Aorta (tissue), 5 donors: ENCODE data around the gene YKT6. TPM values are rescaled to one million over a fixed set of nuclear protein-coding genes. Genes with fewer than 3 reads are reported as not detected.

Experiments used
- ATAC-seq: fragments of 200-7000 bp; cut with Tn5 transposase; one replicate; pipeline ENCODE4 v1.9.1; 2022; ENCODE audit warnings: moderate library complexity; ENCODE audit not compliant: low FRiP score
- DNase-seq, 2 donors: peaks; one replicate each; pipeline ENCODE4 v3.0.0-alpha.2; 2020
- H3K27ac ChIP-seq, 2 donors: one replicate each; pipeline ENCODE4 v1.5.1; 2013; ENCODE audit warnings: low read length in 2 of 2, mild to moderate bottlenecking in 2 of 2, moderate library complexity in 2 of 2, control low read depth in 1 of 2, inconsistent platforms in 1 of 2, low read depth in 1 of 2
- H3K27me3 ChIP-seq, 2 donors: one replicate each; pipeline ENCODE4 v1.6.1; 2013; ENCODE audit warnings: control low read depth in 1 of 2, low read length in 1 of 2, mild to moderate bottlenecking in 1 of 2, moderate library complexity in 1 of 2; ENCODE audit not compliant: insufficient read depth in 2 of 2, control insufficient read depth in 1 of 2
- H3K36me3 ChIP-seq, 2 donors: one replicate each; pipeline ENCODE4 v1.6.1; 2013; ENCODE audit warnings: control low read depth in 1 of 2, low read length in 1 of 2, mild to moderate bottlenecking in 1 of 2; ENCODE audit not compliant: insufficient read depth in 2 of 2, control insufficient read depth in 1 of 2
- H3K4me1 ChIP-seq, 2 donors: one replicate each; pipeline ENCODE4 v1.6.1; 2013; ENCODE audit warnings: low read length in 2 of 2, control low read depth in 1 of 2, mild to moderate bottlenecking in 1 of 2, moderate library complexity in 1 of 2; ENCODE audit not compliant: insufficient read depth in 2 of 2, control insufficient read depth in 1 of 2
- H3K4me3 ChIP-seq, 2 donors: one replicate each; pipeline ENCODE4 v1.5.1; 2013; ENCODE audit warnings: low read length in 2 of 2, control low read depth in 1 of 2, mild to moderate bottlenecking in 1 of 2
- H3K9me3 ChIP-seq: one replicate; pipeline ENCODE4 v1.6.1; 2013; ENCODE audit warnings: mild to moderate bottlenecking, low read length; ENCODE audit not compliant: control insufficient read depth
- WGBS, 2 donors: extraction: QIAGEN DNeasy Blood & Tissue Kit; methylation state at CpG; one replicate each; pipeline ENCODE4 v1.1.7; 2013; 5-methylcytosine and 5-hydroxymethylcytosine counted together
- intact Hi-C, 2 donors: fragments of 100-400 bp; cut with DNase I; formaldehyde crosslinking; loops; one replicate each; pipeline versions ENCODE4 v1.14.2 to v1.15.0; 2022
- polyA plus RNA-seq, 2 donors: library from polyadenylated mRNA; stranded (reverse); fragments of 200-250 nt; gene quantifications; one replicate each; pipeline ENCODE4 v1.2.3, GENCODE V29; 2013
- total RNA-seq, 2 donors: library from RNA; stranded (reverse); fragmentation: NEBNext Ultra II Directional; extraction: Animal tissue kit (Norgen Biotek cat#: 25700); gene quantifications; one replicate each; pipeline ENCODE4 v1.2.1, GENCODE V29; 2021
- donor health status: healthy with polysubstance abuse.
- donor health status: Bipolar disorder and iron deficiency.
- donor health status: DM: no; HTN: no; CAD: no.
- donor health status: DM: no; HTN: no; CAD: no.
- donor health status: DM: yes; HTN: yes; CAD: no.

Gene YKT6
- total and polyA plus RNA-seq, 4 donors = 47.2 to 73.1 (median 54.3) TPM

DNA sequence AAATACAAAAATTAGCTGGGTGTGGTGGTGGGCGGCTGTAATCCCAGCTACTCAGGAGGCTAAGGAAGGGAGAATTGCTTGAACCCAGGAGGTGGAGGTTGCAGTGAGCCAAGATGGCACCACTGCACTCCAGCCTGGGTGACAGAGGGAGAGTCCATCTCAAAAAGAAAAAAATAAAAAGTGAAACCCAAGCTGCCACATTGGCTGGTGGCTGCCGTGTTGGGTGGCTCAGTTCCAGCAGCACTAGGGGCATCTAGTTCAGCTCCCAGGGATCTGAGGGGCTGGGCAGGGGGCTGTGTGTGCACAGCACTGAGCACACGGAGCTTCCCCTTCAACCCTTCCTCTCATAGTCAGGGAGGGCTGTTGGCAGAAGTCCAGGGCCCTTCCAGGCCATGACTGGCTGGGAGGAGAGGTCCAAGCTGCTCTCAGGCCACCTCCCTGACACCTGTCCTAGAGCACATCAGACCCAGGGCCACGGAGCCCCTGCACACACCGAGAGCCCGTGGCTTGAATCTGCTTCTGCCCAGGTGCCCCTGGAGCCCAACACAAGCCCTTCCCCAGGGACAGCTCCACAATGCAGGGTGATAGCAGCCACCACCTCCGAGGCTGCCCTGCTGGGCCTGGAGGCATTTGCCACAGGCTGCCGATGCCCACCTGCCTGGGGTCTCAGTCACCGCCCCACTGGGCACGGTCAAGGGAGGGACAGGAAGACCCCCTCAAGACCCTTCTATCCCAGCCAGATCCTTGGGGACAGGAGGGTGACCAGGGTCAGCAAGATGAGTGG is 47.3 kb downstream of the YKT6 start:
- WGBS, 2 donors = 86 to 89% methylated on average over 10 of the region's 10 CpGs
- H3K4me3 ChIP-seq = no peak overlapping the region
- no peaks in the 10 kb centered on the region for H3K36me3 ChIP-seq
- no peak for ATAC-seq
- intact Hi-C loops = no loop called here
- no peaks in the 10 kb centered on the region for H3K9me3 ChIP-seq
- H3K27me3 ChIP-seq = no peaks in the 10 kb centered on the region
- H3K4me1 ChIP-seq = no peaks in the 10 kb centered on the region
- DNase-seq = no peak
- no peak overlapping the region for H3K27ac ChIP-seq

DNA sequence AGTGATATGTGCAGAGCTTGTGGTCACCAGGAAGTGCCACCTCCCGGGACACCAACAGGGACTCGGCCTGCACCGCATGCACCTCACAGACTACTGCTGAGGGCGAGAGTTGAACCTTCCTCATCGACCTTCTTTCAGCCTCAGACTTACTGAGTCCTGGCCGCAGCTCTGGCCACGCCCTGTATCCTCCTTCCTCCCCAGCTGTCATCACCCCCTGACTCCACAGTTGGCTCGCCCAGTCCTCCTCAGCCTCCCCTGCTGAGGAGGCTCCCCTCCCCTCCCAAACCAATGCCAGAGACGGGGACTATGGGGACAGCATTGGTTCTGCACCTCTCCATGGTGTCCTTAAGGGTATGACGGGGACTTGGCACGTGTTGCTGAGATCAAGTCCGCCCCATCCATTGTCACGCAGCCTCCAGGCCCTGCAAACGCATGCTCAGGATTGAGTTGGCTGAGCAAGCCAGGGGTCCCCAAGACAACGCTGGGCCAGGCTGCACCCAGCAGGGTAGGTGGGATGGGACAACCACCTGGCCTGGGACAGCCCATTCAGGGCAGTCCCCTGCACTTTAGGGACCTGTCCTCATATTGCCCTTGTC is 49.0 kb downstream of the YKT6 start:
- Histone ChIP-seq H3K36me3 (no peaks in the 10 kb centered on the region), H3K4me1 (no peaks in the 10 kb centered on the region), H3K27ac (no peak overlapping the region), H3K27me3 (no peaks in the 10 kb centered on the region), H3K4me3 (no peak overlapping the region), H3K9me3 (no peaks in the 10 kb centered on the region)
- intact Hi-C loops = no loop called here
- DNase-seq (no peak), ATAC-seq (no peak)
- WGBS, 2 donors = 91 to 94% methylated on average over 15 of the region's 15 CpGs

DNA sequence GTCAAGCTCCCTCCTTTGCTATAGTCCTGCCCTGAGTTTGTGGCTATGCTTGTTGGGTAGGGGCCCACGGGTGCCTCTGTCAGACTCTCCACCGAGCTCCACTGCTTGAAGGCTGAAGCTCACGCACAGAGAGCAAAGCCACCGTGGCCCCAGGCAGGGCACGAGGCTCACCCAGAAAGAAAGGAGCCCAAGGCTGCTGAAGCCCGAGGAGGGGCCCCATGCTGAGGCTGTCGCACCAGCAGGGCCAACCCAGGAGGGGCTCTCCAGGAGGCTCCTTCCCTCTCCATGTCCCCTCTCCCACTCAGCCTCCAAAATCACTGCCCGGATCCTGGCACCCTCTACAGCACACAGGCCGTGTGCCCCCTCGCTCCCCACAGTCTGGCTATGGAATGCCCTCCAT is 50.5 kb downstream of the YKT6 start:
- intact Hi-C loops = no loop called here
- 94 to 95% methylated on average over 10 of the region's 10 CpGs for WGBS, 2 donors
- Histone ChIP-seq H3K27me3 (no peaks in the 10 kb centered on the region), H3K36me3 (no peaks in the 10 kb centered on the region), H3K27ac (no peak overlapping the region), H3K4me3 (no peak overlapping the region), H3K4me1 (no peaks in the 10 kb centered on the region), H3K9me3 (no peaks in the 10 kb centered on the region)
- ATAC-seq (no peak), DNase-seq (no peak)

DNA sequence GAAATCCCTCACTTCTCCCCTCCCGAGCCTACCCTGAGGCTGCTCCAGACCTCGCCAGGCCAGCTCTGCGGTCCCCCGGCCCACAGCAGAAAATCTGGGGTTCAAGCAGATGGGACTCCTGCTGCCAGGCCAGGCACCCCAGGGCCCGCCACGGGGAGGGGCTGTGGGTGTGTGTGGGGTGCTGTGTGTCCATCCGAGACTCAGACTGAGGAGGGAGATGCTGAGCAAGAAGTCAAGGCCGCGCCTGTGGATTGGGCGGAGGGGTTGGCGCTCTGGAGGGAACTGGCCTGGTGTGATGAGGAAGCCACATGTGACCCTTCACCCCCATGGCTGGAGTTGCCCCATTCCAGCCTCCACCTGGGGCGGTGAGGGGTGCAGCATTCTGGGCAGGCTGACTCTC is 51.1 kb downstream of the YKT6 start:
- no peaks in the 10 kb centered on the region for H3K27me3 ChIP-seq

DNA sequence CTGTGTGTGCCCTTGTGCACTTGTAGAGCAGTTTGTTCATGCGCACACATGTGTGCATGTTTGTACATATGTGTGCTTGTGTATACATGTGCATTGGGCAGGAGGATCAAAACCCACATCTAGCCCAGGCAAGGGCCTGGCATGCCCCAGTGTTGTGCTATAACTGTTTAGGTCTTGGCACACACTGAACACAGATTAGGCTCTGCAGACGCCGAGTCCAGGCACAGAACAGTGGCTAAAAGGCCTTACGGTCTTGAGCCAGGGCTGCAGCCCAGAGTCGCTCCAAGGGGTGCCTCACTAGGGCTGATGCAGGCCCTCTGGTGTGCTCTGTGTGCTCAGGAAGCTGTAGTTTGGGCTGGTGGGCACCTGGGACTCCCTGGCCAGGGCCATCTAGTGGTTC is 55.7 kb downstream of the YKT6 start:
- no peaks in the 10 kb centered on the region for H3K36me3 ChIP-seq
- intact Hi-C loops = no loop called here

More for the DNA sequence above, 51.1 kb downstream of the YKT6 start:
- intact Hi-C loops = no loop called here
- DNase-seq = no peak
- H3K27ac ChIP-seq = no peak overlapping the region
- no peak overlapping the region for H3K4me3 ChIP-seq
- no peaks in the 10 kb centered on the region for H3K9me3 ChIP-seq
- ATAC-seq = no peak
- WGBS, 2 donors = 91 to 93% methylated on average over 12 of the region's 12 CpGs
- no peaks in the 10 kb centered on the region for H3K4me1 ChIP-seq
- no peaks in the 10 kb centered on the region for H3K36me3 ChIP-seq

DNA sequence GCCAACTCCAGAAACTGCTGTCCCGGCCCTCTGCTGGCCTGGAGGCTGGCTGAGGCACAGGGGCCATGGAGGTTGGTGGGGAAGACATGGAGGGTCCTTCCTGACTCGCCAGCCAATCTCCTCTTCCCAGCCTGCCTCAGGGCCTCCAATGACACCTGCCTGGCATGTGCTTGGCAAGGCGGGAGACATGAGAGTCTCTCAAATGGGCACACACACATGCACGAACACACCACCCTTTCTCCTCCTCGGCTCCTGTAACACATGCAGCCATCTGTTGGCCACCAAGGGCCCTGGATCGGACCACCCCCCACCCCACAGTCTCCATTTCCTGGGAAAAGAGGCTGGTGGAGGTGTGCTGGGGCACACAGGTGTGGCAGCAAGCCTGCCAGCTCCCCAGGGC is 56.4 kb downstream of the YKT6 start:
- H3K27ac ChIP-seq = peak overlapping the region in 1 of 2 donors; percentile 93
- no peaks in the 10 kb centered on the region for H3K9me3 ChIP-seq
- no peaks in the 10 kb centered on the region for H3K36me3 ChIP-seq
- H3K27me3 ChIP-seq = no peaks in the 10 kb centered on the region
- intact Hi-C loops = no loop called here
- 79 to 86% methylated on average over 6 of the region's 6 CpGs for WGBS, 2 donors
- no peak overlapping the region for H3K4me3 ChIP-seq
- ATAC-seq (no peak), DNase-seq (no peak)
- peaks cover 0 to 10% of the 10 kb centered on the region in 2 donors for H3K4me1 ChIP-seq

More for the DNA sequence above, 55.7 kb downstream of the YKT6 start:
- Histone ChIP-seq H3K27me3 (no peaks in the 10 kb centered on the region), H3K9me3 (no peaks in the 10 kb centered on the region), H3K4me1 (peaks cover 0 to 10% of the 10 kb centered on the region in 2 donors), H3K27ac (peak overlapping the region in 1 of 2 donors; percentile 93), H3K4me3 (no peak overlapping the region)
- WGBS, 2 donors = 25 to 27% methylated on average over 5 of the region's 5 CpGs
- ATAC-seq = no peak
- DNase-seq = no peak

DNA sequence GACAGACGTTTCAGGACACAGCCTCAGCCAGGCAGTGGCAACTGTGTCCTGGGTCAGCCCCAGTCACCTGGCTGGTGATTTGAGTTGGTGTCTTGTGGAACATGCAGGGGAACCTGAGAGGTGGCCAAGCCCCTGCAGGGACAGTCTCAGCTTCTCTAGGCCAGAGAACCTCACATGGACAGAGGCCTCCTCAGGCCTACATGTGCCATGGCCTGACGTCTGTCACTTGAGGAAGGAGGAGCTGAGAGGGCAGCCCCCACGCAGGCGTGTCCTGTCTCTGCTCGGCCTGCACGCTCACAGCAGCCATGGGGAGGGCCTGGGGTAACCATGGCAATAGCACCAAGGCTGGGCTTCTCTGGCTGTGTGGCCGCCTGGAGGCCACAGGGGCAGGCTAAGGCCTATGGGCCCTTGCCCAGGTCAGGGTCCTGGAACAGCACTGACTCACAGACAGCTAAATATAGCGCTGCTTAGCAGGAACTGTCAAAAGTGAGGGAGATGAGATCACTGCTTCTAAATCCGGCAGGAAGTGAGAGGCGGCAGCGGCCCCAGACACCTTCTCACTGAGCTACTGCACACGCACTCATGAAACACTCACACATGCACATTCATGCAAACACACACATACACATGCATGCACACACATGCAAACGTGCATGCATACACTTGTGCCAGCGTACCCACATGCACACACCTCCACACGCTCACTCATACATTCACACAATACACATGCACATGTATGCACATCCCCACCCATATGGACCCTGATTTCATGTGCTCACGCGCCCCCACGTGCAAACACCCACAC is 57.0 kb downstream of the YKT6 start:
- peaks cover 0 to 10% of the 10 kb centered on the region in 2 donors for H3K4me1 ChIP-seq
- H3K4me3 ChIP-seq = no peak overlapping the region
- intact Hi-C loops = no loop called here
- no peaks in the 10 kb centered on the region for H3K9me3 ChIP-seq
- H3K27me3 ChIP-seq = no peaks in the 10 kb centered on the region
- DNase-seq (peak; percentile 94), ATAC-seq (peak; percentile 90)
- peak overlapping the region; percentile 97 to 98 for H3K27ac ChIP-seq
- H3K36me3 ChIP-seq = no peaks in the 10 kb centered on the region
- 12 to 15% methylated on average over 18 of the region's 18 CpGs for WGBS, 2 donors

DNA sequence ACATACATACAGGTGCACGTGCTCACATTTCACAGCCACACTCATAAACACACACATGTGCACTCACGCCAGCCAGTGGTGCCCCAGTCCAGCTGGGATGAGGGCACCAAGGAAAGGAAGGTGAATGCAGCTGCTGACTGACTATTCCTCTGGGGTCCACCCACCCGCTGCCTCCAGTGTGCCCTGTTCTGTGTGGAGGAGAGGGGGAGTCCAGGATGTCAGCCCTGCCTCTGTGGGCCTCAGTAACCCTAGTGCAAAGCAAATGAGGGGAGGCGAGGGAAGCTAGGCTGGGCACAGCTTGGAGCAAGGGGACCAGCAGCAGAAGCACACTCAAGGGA is 57.6 kb downstream of the YKT6 start:
- peak overlapping the region; percentile 97 to 98 for H3K27ac ChIP-seq
- intact Hi-C loops = no loop called here
- DNase-seq (no peak), ATAC-seq (no peak)
- no peak overlapping the region for H3K4me3 ChIP-seq
- 53 to 66% methylated on average over 4 of the region's 4 CpGs for WGBS, 2 donors
- H3K4me1 ChIP-seq = peaks cover 0 to 10% of the 10 kb centered on the region in 2 donors
- no peaks in the 10 kb centered on the region for H3K9me3 ChIP-seq
- no peaks in the 10 kb centered on the region for H3K36me3 ChIP-seq
- H3K27me3 ChIP-seq = no peaks in the 10 kb centered on the region
